Peyer's patch (tissue), 4 donors: Measurements from ENCODE around the gene GNPTG.

Experiments used
- POLR2A ChIP-seq, 2 donors: fragments of 450-650 bp; IDR thresholded peaks; one replicate each; pipeline ENCODE4 v1.5.1; 2017; ENCODE audit warnings: antibody characterized with exemption in 2 of 2, mild to moderate bottlenecking in 2 of 2, moderate library complexity in 2 of 2
- TF ChIP-seq, protein P1 (sequence below), 6 experiments: fragments of 450-650 bp in 4 of 6; fragments of 200-600 bp in 2 of 6; sonication (generic) in 1 of 6; IDR thresholded peaks; one replicate each; pipeline ENCODE4 v1.5.1; 2017 to 2019; ENCODE audit warnings: antibody characterized with exemption in 6 of 6, mild to moderate bottlenecking in 3 of 6, moderate library complexity in 1 of 6

DNA sequence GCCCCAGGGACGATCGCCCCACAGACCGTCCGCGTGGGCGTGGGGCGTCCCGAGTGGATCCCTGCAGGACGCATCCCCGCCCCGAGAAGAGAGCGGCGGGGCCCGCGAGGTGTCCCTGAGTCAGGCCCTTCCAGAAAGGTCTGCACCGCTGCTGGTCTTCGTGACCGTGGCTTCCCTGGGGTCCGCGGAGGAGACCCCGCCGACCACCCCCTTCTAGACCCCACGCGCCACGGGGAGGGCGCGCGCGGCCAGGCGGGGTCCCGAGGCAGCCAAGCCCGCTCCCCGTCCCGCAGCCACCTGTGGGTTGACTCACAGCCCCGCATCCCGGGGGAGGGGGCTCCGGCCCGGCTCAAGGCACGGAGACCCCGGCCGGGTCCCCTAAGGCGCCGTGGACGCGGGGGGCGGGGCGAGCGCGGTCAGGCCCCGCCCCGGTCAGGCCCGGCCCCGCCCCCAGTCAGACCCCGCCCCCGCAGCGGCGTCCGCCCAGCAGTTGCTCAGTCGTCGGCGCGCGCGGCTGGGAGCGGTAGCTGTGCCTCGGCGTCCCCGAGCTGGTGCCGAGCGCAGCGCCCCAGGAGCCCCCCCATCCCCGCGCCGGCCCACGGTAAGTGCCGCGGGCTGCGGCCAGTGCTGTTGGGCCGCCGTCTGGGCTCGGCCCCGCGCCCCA lies 18.4 kb upstream of the GNPTG start, which contains the start of gene BAIAP3:
- TF ChIP-seq, protein P1, sequence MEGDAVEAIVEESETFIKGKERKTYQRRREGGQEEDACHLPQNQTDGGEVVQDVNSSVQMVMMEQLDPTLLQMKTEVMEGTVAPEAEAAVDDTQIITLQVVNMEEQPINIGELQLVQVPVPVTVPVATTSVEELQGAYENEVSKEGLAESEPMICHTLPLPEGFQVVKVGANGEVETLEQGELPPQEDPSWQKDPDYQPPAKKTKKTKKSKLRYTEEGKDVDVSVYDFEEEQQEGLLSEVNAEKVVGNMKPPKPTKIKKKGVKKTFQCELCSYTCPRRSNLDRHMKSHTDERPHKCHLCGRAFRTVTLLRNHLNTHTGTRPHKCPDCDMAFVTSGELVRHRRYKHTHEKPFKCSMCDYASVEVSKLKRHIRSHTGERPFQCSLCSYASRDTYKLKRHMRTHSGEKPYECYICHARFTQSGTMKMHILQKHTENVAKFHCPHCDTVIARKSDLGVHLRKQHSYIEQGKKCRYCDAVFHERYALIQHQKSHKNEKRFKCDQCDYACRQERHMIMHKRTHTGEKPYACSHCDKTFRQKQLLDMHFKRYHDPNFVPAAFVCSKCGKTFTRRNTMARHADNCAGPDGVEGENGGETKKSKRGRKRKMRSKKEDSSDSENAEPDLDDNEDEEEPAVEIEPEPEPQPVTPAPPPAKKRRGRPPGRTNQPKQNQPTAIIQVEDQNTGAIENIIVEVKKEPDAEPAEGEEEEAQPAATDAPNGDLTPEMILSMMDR (IDR thresholded peaks at IDR 0.05): no peak
- peak in 1 of 2 donors; percentile 21 for TF ChIP-seq POLR2A (IDR thresholded peaks at IDR 0.05)
